Immature natural killer cell (primary cell): ENCODE data around the gene FCAMR. TPM values are rescaled to one million over a fixed set of nuclear protein-coding genes. Genes with fewer than 3 reads are reported as not detected.

Source experiments
- DNase-seq, 3 donors: peaks; one replicate each; pipeline ENCODE4 v3.0.0; 2022; ENCODE audit warnings: mixed read lengths in 1 of 3
- H3K27ac Mint-ChIP-seq, 6 donors: one replicate each; pipeline ENCODE4 v1.8.0; 2020; ENCODE audit warnings: mixed read lengths in 6 of 6, mild to moderate bottlenecking in 5 of 6, inconsistent platforms in 4 of 6, moderate library complexity in 3 of 6
- H3K27me3 Mint-ChIP-seq, 3 donors: one replicate each; pipeline ENCODE4 v1.8.0; 2020 to 2021; ENCODE audit warnings: low read depth in 3 of 3, mild to moderate bottlenecking in 3 of 3, mixed read lengths in 3 of 3, moderate library complexity in 3 of 3, inconsistent platforms in 1 of 3
- H3K36me3 Mint-ChIP-seq, 3 donors: one replicate each; pipeline ENCODE4 v1.8.0; 2020; ENCODE audit warnings: mixed read lengths in 3 of 3, inconsistent platforms in 2 of 3, mild to moderate bottlenecking in 2 of 3
- H3K4me1 Mint-ChIP-seq, 2 donors: one replicate each; pipeline ENCODE4 v1.8.0; 2020; ENCODE audit warnings: inconsistent platforms in 2 of 2, mild to moderate bottlenecking in 2 of 2, mixed read lengths in 2 of 2, moderate library complexity in 1 of 2
- H3K4me3 Mint-ChIP-seq, 5 donors: one replicate each; pipeline ENCODE4 v1.8.0; 2020; ENCODE audit warnings: mild to moderate bottlenecking in 5 of 5, mixed read lengths in 5 of 5, inconsistent platforms in 3 of 5, moderate library complexity in 3 of 5
- H3K9me3 Mint-ChIP-seq, 6 donors: one replicate each; pipeline ENCODE4 v1.8.0; 2020; ENCODE audit warnings: mild to moderate bottlenecking in 6 of 6, mixed read lengths in 6 of 6, inconsistent platforms in 4 of 6, moderate library complexity in 3 of 6
- polyA plus RNA-seq, 3 donors: library from polyadenylated mRNA; unstranded; fragments of 300-500 nt; fragmentation: Illumina TruSeq; gene quantifications; one replicate each; pipeline ENCODE4 v1.2.3, GENCODE V29; 2021

FCAMR gene
- polyA plus RNA-seq, 3 donors from 2014 or later, result not detected

DNA sequence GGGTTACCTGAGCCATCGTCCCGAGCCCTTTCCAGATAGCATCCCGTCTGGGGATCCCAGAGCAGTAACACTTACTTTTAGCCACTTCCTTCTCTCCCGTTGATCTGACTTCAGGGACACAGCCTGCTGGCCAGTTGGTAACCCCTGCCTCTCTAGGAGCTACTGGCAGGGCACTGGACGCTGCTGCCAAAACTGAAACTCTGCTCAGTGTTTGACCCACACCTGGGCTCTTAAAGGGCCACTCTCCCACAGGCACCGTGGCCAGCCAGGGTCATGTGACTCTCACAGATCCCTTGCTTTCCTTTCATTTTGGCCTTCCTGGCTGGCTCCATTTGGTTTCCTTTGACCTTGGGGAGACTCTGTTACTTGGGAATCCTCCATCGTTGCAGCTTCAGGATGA is 24.0 kb downstream of the FCAMR start, which contains the start of gene PIGR:
PIGR (minus strand) TSS at position 206 of the 400 bp plus-strand sequence. CDS start 5,935 bp downstream, outside the sequence.
- H3K4me1 Mint-ChIP-seq, result peaks cover 29 to 53% of the 10 kb centered on the region in 2 donors

GRCh38 chr1:206945779-206946178 is 24.5 kb downstream of the FCAMR start:
- H3K36me3 Mint-ChIP-seq, result no peaks in the 10 kb centered on the region

More for the DNA sequence above, 24.0 kb downstream of the FCAMR start, which contains the start of gene PIGR:
- H3K9me3 Mint-ChIP-seq, result no peaks in the 10 kb centered on the region
- peaks cover 8 to 20% (median 8%) of the 10 kb centered on the region in 3 donors for H3K27me3 Mint-ChIP-seq
- no peak for DNase-seq
- peak within 1 kb of the TSS in 2 of 6 donors; percentile 22 to 72 for H3K27ac Mint-ChIP-seq
- H3K36me3 Mint-ChIP-seq, result no peaks in the 10 kb centered on the region
- peak within 1 kb of the TSS in 1 of 5 donors; percentile 15 for H3K4me3 Mint-ChIP-seq

DNA sequence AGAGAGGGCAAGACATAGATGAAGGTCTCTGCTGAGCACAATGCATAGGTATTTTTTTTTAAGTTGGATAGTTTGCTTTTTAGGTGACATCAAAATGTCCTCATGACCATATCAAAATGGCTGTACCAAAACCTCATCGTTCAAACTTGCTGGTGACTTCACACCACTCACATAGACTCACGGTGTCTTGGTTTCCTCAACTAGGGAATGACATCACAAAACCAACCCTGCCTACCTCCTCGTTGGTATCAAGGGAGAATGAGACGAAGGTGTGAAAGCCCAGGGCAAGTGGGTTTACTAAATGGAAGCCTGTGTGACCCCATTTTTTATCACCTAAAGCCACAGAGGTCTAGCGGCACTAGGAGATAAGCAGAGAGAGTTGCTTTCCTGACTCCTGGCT is 25.6 kb downstream of the FCAMR start:
- H3K27me3 Mint-ChIP-seq, result peaks cover 8 to 20% (median 20%) of the 10 kb centered on the region in 3 donors
- DNase-seq, result peak; percentile 67 to 73 (median 72)
- peak overlapping the region; percentile 44 to 61 (median 59) for H3K4me3 Mint-ChIP-seq
- H3K36me3 Mint-ChIP-seq, result no peaks in the 10 kb centered on the region
- peaks cover 29 to 53% of the 10 kb centered on the region in 2 donors for H3K4me1 Mint-ChIP-seq
- no peaks in the 10 kb centered on the region for H3K9me3 Mint-ChIP-seq
- H3K27ac Mint-ChIP-seq, result peak overlapping the region in 5 of 6 donors; percentile 72 to 91 (median 79)

More at GRCh38 chr1:206945779-206946178, 24.5 kb downstream of the FCAMR start:
- peaks cover 29 to 53% of the 10 kb centered on the region in 2 donors for H3K4me1 Mint-ChIP-seq
- no peaks in the 10 kb centered on the region for H3K9me3 Mint-ChIP-seq
- H3K27me3 Mint-ChIP-seq, result peaks cover 8 to 20% (median 13%) of the 10 kb centered on the region in 3 donors
- H3K27ac Mint-ChIP-seq, result no peak overlapping the region
- no peak overlapping the region for H3K4me3 Mint-ChIP-seq
- no peak for DNase-seq

GRCh38 chr1:206941766-206942418 is 28.4 kb downstream of the FCAMR start:
- Mint-ChIP-seq H3K27ac (no peak overlapping the region), H3K36me3 (no peaks in the 10 kb centered on the region), H3K9me3 (no peaks in the 10 kb centered on the region), H3K27me3 (peaks cover 4 to 23% (median 18%) of the 10 kb centered on the region in 3 donors), H3K4me1 (peaks cover 20 to 34% of the 10 kb centered on the region in 2 donors), H3K4me3 (no peak overlapping the region)
- DNase-seq, result no peak

DNA sequence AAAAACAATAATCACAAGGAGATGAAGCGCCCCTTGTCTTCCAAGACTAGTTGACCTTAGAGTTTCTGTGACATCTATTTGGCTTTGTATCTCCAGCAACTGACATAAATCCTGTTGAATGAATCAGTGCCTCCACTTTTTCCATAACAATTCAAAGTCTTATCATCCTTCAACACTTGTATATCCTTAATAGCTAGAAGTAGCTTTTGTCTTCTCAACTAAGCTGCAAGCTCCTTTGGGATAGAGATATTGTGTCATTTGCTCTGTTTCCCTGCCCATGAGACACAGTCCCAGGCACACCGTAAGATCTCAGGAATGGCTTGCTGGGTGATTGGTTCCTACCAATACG is 29.7 kb downstream of the FCAMR start:
- DNase-seq, result no peak
- no peaks in the 10 kb centered on the region for H3K36me3 Mint-ChIP-seq
- H3K9me3 Mint-ChIP-seq, result no peaks in the 10 kb centered on the region
- no peak overlapping the region for H3K4me3 Mint-ChIP-seq
- H3K27ac Mint-ChIP-seq, result no peak overlapping the region
- H3K27me3 Mint-ChIP-seq, result peaks cover 4 to 23% (median 13%) of the 10 kb centered on the region in 3 donors
- peaks cover 17 to 20% of the 10 kb centered on the region in 2 donors for H3K4me1 Mint-ChIP-seq

DNA sequence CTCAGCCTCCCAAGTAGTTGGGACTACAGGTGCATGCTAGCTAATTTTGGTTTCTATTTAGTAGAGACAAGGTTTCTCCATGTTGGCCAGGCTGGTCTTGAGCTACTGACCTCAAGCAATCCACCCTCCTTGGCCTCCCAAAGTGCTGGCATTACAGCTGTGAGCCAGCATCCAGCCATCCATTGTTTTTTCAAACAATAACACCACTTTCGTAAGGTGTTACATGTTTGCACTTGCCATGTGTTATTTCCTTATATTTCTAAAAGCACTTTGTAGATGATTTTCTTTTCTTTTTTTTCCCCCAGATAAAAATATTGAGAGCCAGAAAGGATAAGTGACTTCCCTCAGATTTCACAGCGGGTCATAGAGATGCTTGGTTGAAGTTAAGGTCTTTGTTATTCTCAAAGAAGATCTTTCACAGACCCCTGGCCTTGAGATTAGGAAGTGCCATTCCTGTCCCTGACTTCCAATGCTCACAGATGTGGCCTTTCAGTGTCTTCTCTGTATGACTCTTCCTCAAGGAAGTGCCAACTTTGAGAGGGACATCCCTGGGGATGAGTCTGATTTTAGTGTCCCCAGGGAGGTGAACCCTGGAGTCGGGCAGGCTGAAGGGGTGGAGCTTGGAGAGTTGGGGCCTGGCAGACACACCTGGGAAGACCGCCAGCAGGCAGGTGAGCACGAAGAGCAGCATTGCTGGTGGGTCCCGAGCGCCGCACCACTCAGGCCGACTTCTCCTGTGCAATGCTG is 30.2 kb downstream of the FCAMR start:
- no peak for DNase-seq
- H3K27me3 Mint-ChIP-seq, result peaks cover 4 to 23% (median 15%) of the 10 kb centered on the region in 3 donors
- H3K27ac Mint-ChIP-seq, result no peak overlapping the region
- H3K36me3 Mint-ChIP-seq, result no peaks in the 10 kb centered on the region
- H3K9me3 Mint-ChIP-seq, result no peaks in the 10 kb centered on the region
- H3K4me1 Mint-ChIP-seq, result peaks cover 12 to 15% of the 10 kb centered on the region in 2 donors
- H3K4me3 Mint-ChIP-seq, result no peak overlapping the region

GRCh38 chr1:206939131-206939530 is 31.1 kb downstream of the FCAMR start:
- no peak overlapping the region for H3K4me3 Mint-ChIP-seq

GRCh38 chr1:206937425-206937824 is 32.8 kb downstream of the FCAMR start:
- Mint-ChIP-seq H3K27me3 (peaks cover 2 to 17% (median 4%) of the 10 kb centered on the region in 3 donors), H3K4me1 (peaks cover 8% of the 10 kb centered on the region in 2 donors), H3K9me3 (no peaks in the 10 kb centered on the region), H3K27ac (no peak overlapping the region), H3K4me3 (no peak overlapping the region), H3K36me3 (no peaks in the 10 kb centered on the region)
- DNase-seq, result no peak

More at GRCh38 chr1:206939131-206939530, 31.1 kb downstream of the FCAMR start:
- H3K9me3 Mint-ChIP-seq, result no peaks in the 10 kb centered on the region
- H3K4me1 Mint-ChIP-seq, result peaks cover 5 to 7% of the 10 kb centered on the region in 2 donors
- no peak overlapping the region for H3K27ac Mint-ChIP-seq
- no peaks in the 10 kb centered on the region for H3K36me3 Mint-ChIP-seq
- H3K27me3 Mint-ChIP-seq, result peaks cover 4 to 19% (median 9%) of the 10 kb centered on the region in 3 donors
- no peak for DNase-seq

GRCh38 chr1:206935491-206936067 is 34.7 kb downstream of the FCAMR start:
- Mint-ChIP-seq H3K27me3 (peaks cover 2 to 9% (median 4%) of the 10 kb centered on the region in 3 donors), H3K36me3 (no peaks in the 10 kb centered on the region), H3K9me3 (no peaks in the 10 kb centered on the region), H3K4me1 (peaks cover 21 to 24% of the 10 kb centered on the region in 2 donors), H3K4me3 (no peak overlapping the region), H3K27ac (no peak overlapping the region)
- DNase-seq, result peak in 2 of 3 donors; percentile 31 to 32

DNA sequence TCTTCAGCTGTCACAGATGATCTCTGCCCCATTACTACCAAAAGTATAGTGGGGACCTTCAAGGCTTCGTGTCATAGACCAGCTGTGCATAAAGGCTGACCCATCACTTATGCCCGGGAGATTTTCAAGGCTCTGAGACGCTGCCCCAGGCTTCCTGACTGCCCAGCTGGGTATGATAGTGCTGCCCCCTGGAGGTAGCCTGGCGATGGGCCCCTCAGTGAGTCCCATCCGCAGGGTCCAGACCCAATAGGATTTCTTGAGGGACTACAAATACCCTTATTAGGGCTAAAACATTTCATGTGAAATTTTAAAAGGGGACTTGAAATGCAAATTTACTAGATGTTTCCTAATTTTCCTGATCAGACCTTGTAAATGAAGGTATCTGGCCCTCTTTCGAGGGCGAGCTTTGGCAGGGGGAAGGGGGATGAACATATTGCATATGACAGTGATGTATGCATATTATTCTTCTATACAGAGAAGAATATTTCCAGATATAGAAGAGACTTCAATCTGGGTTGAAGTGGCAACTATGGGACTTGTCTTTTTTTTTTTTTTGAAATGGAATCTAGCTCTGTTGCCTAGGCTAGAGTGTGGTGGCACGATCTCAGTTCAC is 36.8 kb downstream of the FCAMR start:
- H3K4me1 Mint-ChIP-seq, result peaks cover 37 to 38% of the 10 kb centered on the region in 2 donors
- peak overlapping the region in 5 of 6 donors; percentile 16 to 69 (median 29) for H3K27ac Mint-ChIP-seq
- peaks cover 2 to 4% (median 3%) of the 10 kb centered on the region in 3 donors for H3K27me3 Mint-ChIP-seq
- no peak overlapping the region for H3K4me3 Mint-ChIP-seq
- peak; percentile 64 to 70 (median 70) for DNase-seq
- no peaks in the 10 kb centered on the region for H3K9me3 Mint-ChIP-seq
- no peaks in the 10 kb centered on the region for H3K36me3 Mint-ChIP-seq

DNA sequence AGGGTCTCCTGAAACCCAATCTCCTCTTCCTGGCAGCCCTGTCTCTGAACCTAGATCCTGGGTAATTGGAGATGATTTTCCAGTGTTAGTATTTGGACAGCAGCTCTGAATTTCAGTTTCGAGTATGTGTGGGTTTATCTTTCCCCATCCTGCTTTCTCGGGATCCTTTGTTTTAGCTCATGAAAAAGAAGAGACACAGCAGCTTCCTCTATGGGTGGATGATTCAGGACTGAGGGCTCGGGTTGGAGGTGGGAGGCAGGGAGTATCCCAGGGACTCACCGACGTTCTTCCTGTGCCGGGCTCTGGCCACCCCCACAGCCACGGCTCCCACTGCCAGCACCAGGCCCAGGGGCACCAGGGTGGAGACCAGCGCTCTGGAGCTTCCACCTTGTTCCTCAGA is 38.1 kb downstream of the FCAMR start:
- no peaks in the 10 kb centered on the region for H3K36me3 Mint-ChIP-seq
- H3K4me3 Mint-ChIP-seq, result no peak overlapping the region
- peaks cover under 1 to 3% (median 2%) of the 10 kb centered on the region in 3 donors for H3K27me3 Mint-ChIP-seq
- DNase-seq, result no peak
- peaks cover 37 to 38% of the 10 kb centered on the region in 2 donors for H3K4me1 Mint-ChIP-seq
- H3K9me3 Mint-ChIP-seq, result no peaks in the 10 kb centered on the region
- H3K27ac Mint-ChIP-seq, result peak overlapping the region in 4 of 6 donors; percentile 3 to 94 (median 68)

- DNase-seq, result no peak
- Mint-ChIP-seq H3K9me3 (no peaks in the 10 kb centered on the region), H3K27ac (peak overlapping the region; percentile 92 to 95 (median 94)), H3K27me3 (peaks cover 0 to 3% (median 2%) of the 10 kb centered on the region in 3 donors), H3K4me3 (peak overlapping the region in 1 of 5 donors; percentile 43), H3K4me1 (peaks cover 37 to 38% of the 10 kb centered on the region in 2 donors), H3K36me3 (no peaks in the 10 kb centered on the region)
These were observed 38.6 kb downstream of the FCAMR start for GRCh38 chr1:206931709-206932108.

- Mint-ChIP-seq H3K4me3 (peak overlapping the region; percentile 44 to 78 (median 71)), H3K9me3 (no peaks in the 10 kb centered on the region), H3K27ac (peak overlapping the region; percentile 92 to 95 (median 94)), H3K27me3 (peaks cover 0 to 3% (median 2%) of the 10 kb centered on the region in 3 donors), H3K4me1 (peaks cover 43% of the 10 kb centered on the region in 2 donors), H3K36me3 (no peaks in the 10 kb centered on the region)
- DNase-seq, result peak; percentile 53 to 59 (median 53)
These were observed 40.0 kb downstream of the FCAMR start for GRCh38 chr1:206930210-206930798.
